GM18499 (cell line): ENCODE data around the gene ATP2B2.
"Not testable (repeated sequence)": the region's sequence is repeated elsewhere in the genome, so short reads cannot be mapped to it uniquely, and the experiment has no call there.

Experiments
- ATAC-seq: cut with Tn5 transposase; IDR thresholded peaks from one replicate; pipeline ENCODE4 v1.9.1; 2021; ENCODE audit warnings: moderate number of reproducible peaks; ENCODE audit not compliant: insufficient read depth, unreplicated experiment

Gene ATP2B2

GRCh38 chr3:10319251-10319650, 186.1 kb downstream of the ATP2B2 start:
- ATAC-seq = no peak

GRCh38 chr3:10317961-10318350, 187.4 kb downstream of the ATP2B2 start:
- no peak for ATAC-seq

DNA sequence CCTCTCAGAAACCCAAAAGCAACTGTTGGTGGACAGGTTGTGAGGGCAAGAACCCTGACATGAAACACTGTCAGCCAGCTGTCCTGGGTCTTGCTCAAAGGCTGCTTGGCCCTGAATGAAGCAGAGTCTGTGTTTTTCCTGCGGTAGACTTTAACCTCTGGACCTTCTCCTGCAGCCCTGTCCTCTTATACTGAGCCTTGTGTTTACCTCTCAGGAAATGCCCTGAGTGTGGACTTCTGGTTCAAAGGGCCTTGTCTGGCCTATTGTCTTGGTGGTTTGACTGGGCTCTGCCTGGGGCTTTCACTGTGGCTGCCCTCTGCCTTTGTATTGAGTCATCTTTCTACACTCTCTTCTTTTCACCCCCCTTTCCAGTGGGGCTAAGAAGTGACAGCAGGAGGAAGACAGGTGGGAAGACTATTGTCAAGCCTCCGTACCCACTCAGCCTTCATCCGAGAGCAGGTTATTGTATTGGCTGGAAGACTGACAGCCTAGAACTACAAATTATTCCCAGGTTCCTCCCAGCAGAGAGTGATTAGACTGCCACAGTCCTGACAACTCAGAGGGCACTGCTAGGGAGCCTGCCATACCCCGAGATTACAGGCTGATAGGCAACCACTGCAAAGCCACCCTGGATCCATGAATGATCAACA, 187.9 kb downstream of the ATP2B2 start:
- no peak for ATAC-seq

GRCh38 chr3:10315771-10316344, 189.5 kb downstream of the ATP2B2 start:
- no peak for ATAC-seq

GRCh38 chr3:10315101-10315500, 190.3 kb downstream of the ATP2B2 start:
- ATAC-seq = no peak

- ATAC-seq = no peak
These were observed 192.5 kb downstream of the ATP2B2 start for GRCh38 chr3:10312861-10313260.

- ATAC-seq = no peak
These were observed 193.0 kb downstream of the ATP2B2 start for GRCh38 chr3:10312391-10312790.

DNA sequence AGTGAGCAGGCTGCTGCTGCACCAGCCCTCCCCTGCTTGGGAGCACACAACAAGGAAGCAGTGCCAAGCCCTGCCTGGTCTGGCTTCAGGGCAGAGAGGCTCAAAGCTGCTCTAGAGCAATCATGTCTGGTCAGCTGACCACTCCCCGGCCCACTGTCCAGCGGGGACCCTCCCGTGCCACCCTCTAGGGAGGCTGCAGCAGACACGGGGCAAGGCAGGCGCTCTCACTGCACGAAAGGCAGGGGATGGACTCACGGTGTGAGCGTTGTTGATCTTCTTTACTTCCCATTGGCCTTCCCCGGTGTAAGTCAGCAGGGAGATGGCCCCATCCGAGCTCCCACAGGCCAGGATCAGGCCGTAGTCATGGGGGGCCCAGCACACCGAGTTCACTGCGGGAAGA, 193.7 kb downstream of the ATP2B2 start:
- ATAC-seq = no peak

DNA sequence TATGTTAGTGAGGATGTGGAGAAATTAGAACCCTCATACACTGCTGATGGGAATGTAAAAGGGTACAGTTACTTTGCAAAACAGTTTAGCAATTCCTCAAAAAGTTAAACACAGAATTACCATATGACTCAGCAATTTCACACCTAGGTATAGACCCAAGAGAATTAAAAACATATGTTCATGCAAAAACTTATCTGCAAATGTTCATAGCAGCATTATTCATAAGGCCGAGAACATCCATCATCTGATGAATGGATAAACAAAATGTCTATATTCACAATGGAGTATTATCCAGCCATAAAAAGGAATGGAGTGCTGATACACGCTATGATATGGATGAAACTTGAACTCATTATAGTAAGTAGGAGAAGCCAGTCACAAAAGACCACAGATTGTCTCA, 194.8 kb downstream of the ATP2B2 start:
- no peak for ATAC-seq

GRCh38 chr3:10309736-10310135, 195.7 kb downstream of the ATP2B2 start:
- no peak for ATAC-seq

- no peak for ATAC-seq
These were observed 196.7 kb downstream of the ATP2B2 start for GRCh38 chr3:10308678-10309077.

DNA sequence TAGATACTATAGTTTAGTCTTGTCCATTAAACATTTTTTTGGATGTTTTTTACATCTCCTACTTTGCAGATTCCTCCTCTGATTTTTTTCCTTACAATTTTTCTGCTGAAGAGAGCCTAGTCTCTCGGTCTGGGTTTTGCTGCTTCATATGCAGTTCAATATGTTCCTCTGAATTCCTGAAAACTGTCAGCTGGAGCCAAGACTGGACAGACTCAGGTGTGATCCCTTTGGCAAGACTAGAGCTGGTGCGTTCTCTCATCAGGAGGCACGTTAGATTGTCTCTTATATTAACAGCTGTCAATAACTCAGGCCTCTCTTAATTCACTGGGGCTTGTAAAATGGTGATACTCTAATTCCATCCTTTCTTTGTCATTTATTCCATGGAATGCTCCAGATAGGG, 199.2 kb downstream of the ATP2B2 start:
- ATAC-seq = no peak

- ATAC-seq = no peak
These were observed 200.0 kb downstream of the ATP2B2 start for GRCh38 chr3:10305331-10305902.

GRCh38 chr3:10304905-10305304, 200.5 kb downstream of the ATP2B2 start:
- ATAC-seq = no peak

- no peak for ATAC-seq
These were observed 201.6 kb downstream of the ATP2B2 start for GRCh38 chr3:10303785-10304184.

GRCh38 chr3:10303105-10303504, 202.3 kb downstream of the ATP2B2 start:
- ATAC-seq = no peak

DNA sequence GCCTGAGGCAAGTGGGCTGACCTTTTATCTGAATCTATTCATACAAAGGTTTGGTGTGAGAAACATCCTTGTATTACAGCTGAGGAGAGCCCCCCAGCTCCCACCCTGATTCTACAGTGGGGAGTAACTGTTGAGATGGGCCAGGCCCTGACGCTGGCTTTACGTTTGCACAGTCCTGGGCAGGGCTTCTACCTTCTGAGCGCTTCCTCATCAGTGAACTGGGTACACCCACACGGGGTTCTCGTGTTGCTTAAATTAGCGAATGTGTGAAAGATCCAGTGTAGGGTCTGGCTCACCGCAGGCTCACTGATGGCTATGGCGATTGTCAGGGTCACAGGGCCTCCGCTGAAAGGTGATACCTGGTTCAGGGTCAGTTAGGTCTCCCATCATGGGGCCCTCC, 205.3 kb downstream of the ATP2B2 start:
- no peak for ATAC-seq

DNA sequence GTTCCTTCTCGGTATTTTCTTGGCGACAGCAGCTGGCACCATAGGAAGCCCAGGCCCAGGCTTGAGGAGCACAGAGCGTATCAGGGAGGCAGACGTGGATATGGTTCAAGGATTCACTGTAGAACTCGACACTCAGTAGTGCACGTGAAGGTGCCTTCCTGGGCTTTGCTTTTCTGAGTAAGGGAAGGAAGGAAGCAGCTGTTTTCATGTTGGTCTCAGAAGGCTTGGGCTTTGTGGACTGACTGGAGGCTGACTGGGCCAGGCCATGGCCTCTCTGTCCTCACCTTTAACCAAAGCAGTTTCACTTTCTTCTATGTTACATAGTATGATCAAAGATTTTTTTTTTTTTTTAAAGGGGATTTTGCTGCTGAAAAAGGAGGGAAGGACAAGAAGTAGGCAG, 205.7 kb downstream of the ATP2B2 start:
- no peak for ATAC-seq

- no peak for ATAC-seq
These were observed 206.2 kb downstream of the ATP2B2 start for GRCh38 chr3:10299175-10299574.

DNA sequence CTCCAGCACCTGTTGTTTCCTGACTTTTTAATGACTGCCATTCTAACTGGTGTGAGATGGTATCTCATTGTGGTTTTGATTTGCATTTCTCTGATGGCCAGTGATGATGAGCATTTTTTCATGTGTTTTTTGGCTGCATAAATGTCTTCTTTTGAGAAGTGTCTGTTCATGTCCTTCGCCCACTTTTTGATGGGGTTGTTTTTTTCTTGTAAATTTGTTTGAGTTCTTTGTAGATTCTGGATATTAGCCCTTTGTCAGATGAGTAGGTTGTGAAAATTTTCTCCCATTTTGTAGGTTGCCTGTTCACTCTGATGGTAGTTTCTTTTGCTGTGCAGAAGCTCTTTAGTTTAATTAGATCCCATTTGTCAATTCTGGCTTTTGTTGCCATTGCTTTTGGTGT, 207.3 kb downstream of the ATP2B2 start:
- not testable (repeated sequence) for ATAC-seq

DNA sequence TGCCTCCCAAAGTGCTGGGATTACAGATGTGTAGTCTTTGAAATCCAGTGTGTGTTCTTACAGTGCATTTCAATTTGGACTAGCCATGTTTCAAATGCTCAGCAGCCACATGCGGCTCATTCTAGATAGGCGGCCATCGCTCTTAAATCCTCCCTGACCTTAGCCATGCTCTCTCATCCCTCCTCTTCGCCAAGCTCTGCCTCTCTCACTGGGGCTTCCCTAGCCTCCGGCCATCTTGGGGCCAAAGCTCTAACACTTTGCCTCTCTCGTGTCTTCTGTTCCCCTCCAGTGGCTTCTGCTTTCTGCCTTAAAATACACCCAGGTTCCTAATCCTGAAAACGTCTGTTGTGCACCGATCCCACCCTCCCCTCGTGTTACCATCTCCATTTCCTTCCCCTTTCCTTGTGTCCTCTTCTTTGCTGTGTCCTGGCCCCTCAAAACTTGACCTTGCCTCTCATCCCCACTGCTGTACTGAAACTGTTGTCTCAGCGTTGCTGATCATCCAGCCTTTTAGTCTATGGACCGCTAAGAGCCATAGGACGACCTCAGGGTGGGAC, 211.3 kb downstream of the ATP2B2 start:
- ATAC-seq = no peak
